ENCODE data around the gene TNS1.

DNA sequence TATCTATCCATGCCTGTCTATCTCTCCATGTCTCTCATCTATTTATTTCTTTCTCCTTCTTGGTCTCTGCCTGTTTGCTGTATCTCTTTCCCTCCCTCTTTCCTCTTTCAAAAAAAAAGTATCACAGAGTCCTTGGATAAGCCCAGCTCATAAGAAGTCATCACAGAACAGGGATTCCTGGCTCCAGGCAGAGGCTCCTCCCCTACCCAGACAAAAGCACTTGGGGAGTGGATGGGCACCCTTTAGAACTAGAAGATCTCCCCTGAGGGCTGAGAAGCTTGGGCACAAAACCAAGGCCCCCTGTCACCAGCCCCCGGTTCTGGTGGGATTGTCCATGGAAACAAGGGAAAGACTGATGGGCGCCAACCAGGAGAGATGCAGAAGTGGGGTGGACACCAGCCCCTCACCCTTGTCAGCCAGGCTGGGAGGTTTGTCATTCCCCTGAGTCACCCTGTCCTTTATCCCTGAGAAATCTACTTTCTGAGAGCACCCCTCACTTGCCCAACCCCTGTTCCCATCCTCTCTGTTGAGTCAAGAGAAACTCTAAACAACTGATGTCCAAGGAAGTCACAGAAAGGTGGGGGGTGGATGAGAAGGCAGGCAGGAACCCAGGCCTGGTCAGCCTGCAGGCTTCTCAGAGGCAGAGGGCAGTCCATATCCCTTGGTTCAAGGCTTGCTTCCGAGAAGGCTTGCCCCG is 127.1 kb downstream of the TNS1 start:
- TF ChIP-seq HDGF (IDR thresholded peaks at IDR 0.05; ENCODE audit: borderline replicate concordance) (no peak), SP1 (IDR thresholded peaks at IDR 0.05) (no peak), SUZ12 (IDR thresholded peaks at IDR 0.05) (no peak), TARDBP (IDR thresholded peaks at IDR 0.05) (no peak), ZNF384 (IDR thresholded peaks at IDR 0.05) (no peak), L3MBTL2 (conservative IDR thresholded peaks at IDR 0.05) (no peak), FOXK2 (IDR thresholded peaks at IDR 0.05) (no peak), NFRKB (IDR thresholded peaks at IDR 0.05) (no peak), FOXA1 (IDR thresholded peaks at IDR 0.05) (no peak), ARNT (IDR thresholded peaks at IDR 0.05) (no peak), FOXM1 (IDR thresholded peaks at IDR 0.05; ENCODE audit: borderline replicate concordance) (no peak)
- TF ChIP-seq, protein P1, sequence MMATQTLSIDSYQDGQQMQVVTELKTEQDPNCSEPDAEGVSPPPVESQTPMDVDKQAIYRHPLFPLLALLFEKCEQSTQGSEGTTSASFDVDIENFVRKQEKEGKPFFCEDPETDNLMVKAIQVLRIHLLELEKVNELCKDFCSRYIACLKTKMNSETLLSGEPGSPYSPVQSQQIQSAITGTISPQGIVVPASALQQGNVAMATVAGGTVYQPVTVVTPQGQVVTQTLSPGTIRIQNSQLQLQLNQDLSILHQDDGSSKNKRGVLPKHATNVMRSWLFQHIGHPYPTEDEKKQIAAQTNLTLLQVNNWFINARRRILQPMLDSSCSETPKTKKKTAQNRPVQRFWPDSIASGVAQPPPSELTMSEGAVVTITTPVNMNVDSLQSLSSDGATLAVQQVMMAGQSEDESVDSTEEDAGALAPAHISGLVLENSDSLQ (IDR thresholded peaks at IDR 0.05): no peak

Measured in HEK293T (cell line).